Endothelial cell of umbilical vein (primary cell): ENCODE data around the gene MACROD2. TPM values are rescaled to one million over a fixed set of nuclear protein-coding genes. Genes with fewer than 3 reads are reported as not detected.

Experiments
- BruUV-seq: library from RNA; stranded (reverse); fragments of 400-500 nt; replicated peaks from 2 replicates; lab custom pipeline; 2021; lab: Mats Ljungman, UMichigan
- CTCF ChIA-PET: fragments of 300-600, 350-600 bp; sonication (Branson Sonifier 250); formaldehyde crosslinking; loops from one replicate; lab custom pipeline; 2021; ENCODE audit warnings: antibody characterized with exemption, inconsistent platforms; lab: Charles Lee
- POLR2A ChIA-PET: fragments of 300-600, 350-600 bp; sonication (Branson Sonifier 250); formaldehyde crosslinking; loops from one replicate; lab custom pipeline; 2021; ENCODE audit warnings: antibody characterized with exemption, inconsistent platforms; lab: Charles Lee
- DNase-seq: peaks from one replicate; pipeline ENCODE4 v3.0.0-alpha.2; 2011; ENCODE audit warnings: low read depth, low spot score
- FAIRE-seq: peaks from 2 replicates; lab custom pipeline; 2011; peaks lifted over from hg19 to GRCh38; lab: Jason Lieb, UNC
- H2AFZ ChIP-seq: 2 replicates; pipeline ENCODE4 v1.6.0; 2012; ENCODE audit warnings: low read depth, low read length, control low read depth, inconsistent platforms
- H3K27ac ChIP-seq: 2 replicates; pipeline ENCODE4 v1.5.1; 2011; ENCODE audit warnings: low read depth, mild to moderate bottlenecking, control low read depth, low read length, moderate library complexity; ENCODE audit not compliant: insufficient read depth
- H3K27me3 ChIP-seq, 2 experiments: 2 replicates each; pipeline versions ENCODE4 v1.6.0 to v1.6.1; 2011; ENCODE audit warnings: low read length in 2 of 2, mixed read lengths in 1 of 2; ENCODE audit not compliant: control insufficient read depth in 2 of 2, insufficient read depth in 2 of 2
- H3K36me3 ChIP-seq, 2 experiments: 2 replicates in 1 of 2; 3 replicates in 1 of 2; pipeline ENCODE4 v1.5.1; 2011; ENCODE audit warnings: low read length in 2 of 2, mild to moderate bottlenecking in 1 of 2, moderate library complexity in 1 of 2; ENCODE audit not compliant: control insufficient read depth in 2 of 2, insufficient read depth in 2 of 2; ENCODE audit errors: extremely low read depth in 1 of 2
- H3K4me1 ChIP-seq: 3 replicates; pipeline ENCODE4 v1.5.1; 2011; ENCODE audit warnings: mild to moderate bottlenecking, low read length; ENCODE audit not compliant: control insufficient read depth, insufficient read depth; ENCODE audit errors: extremely low read depth
- H3K4me2 ChIP-seq: 2 replicates; pipeline ENCODE4 v1.6.1; 2011; ENCODE audit warnings: low read length, control low read depth, mixed read lengths; ENCODE audit not compliant: insufficient read depth
- H3K4me3 ChIP-seq, 3 experiments: fragments of 200-600 bp in 1 of 3; sonication (generic), shearing (Covaris generic) in 1 of 3; replicated peaks in 1 of 3; 2 replicates each; pipeline ENCODE4 v1.5.1; 2011 to 2016; ENCODE audit warnings: control low read depth in 3 of 3, low read length in 3 of 3, mild to moderate bottlenecking in 2 of 3, inconsistent platforms in 1 of 3, low read depth in 1 of 3, moderate library complexity in 1 of 3; ENCODE audit not compliant: insufficient read depth in 1 of 3
- H3K79me2 ChIP-seq: 2 replicates; pipeline ENCODE4 v1.6.0; 2012; ENCODE audit warnings: low read length, inconsistent platforms; ENCODE audit not compliant: control insufficient read depth, insufficient read depth
- H3K9ac ChIP-seq: replicated peaks from 2 replicates; pipeline ENCODE3; 2011; ENCODE audit warnings: low read length, control low read depth; ENCODE audit not compliant: insufficient read depth; ENCODE audit errors: extremely low read depth
- H3K9me1 ChIP-seq: replicated peaks from 3 replicates; pipeline ENCODE4 v1.6.0; 2011; ENCODE audit warnings: mild to moderate bottlenecking, low read length; ENCODE audit not compliant: control insufficient read depth, insufficient read depth; ENCODE audit errors: extremely low read depth
- H3K9me3 ChIP-seq: replicated peaks from 2 replicates; pipeline ENCODE4 v1.5.1; 2012; ENCODE audit warnings: low read length, inconsistent platforms; ENCODE audit not compliant: control insufficient read depth, insufficient read depth
- H4K20me1 ChIP-seq: replicated peaks from 2 replicates; pipeline ENCODE3; 2011; ENCODE audit warnings: mild to moderate bottlenecking, low read length; ENCODE audit not compliant: control insufficient read depth, insufficient read depth; ENCODE audit errors: extremely low read depth
- EZH2 ChIP-seq: IDR thresholded peaks from 2 replicates; pipeline ENCODE4 v1.6.1; 2012; ENCODE audit warnings: borderline replicate concordance, low read depth, mild to moderate bottlenecking, moderate library complexity, low read length, inconsistent platforms; ENCODE audit not compliant: severe bottlenecking
- FOS ChIP-seq: IDR thresholded peaks from 2 replicates; pipeline ENCODE4 v1.6.1; 2011; ENCODE audit warnings: mild to moderate bottlenecking, low read length, moderate library complexity, borderline replicate concordance; ENCODE audit not compliant: insufficient read depth
- GATA2 ChIP-seq: IDR thresholded peaks from 2 replicates; pipeline ENCODE4 v1.7.0; 2011; ENCODE audit warnings: low read depth, mild to moderate bottlenecking, moderate library complexity, mixed read lengths, low read length; ENCODE audit not compliant: insufficient read length, insufficient read depth
- JUN ChIP-seq: IDR thresholded peaks from 2 replicates; pipeline ENCODE4 v1.6.1; 2011; ENCODE audit warnings: borderline replicate concordance, low read depth; ENCODE audit not compliant: insufficient read length, insufficient read depth
- MAX ChIP-seq: IDR thresholded peaks from 2 replicates; pipeline ENCODE4 v1.6.1; 2011; ENCODE audit not compliant: insufficient read depth, insufficient read length
- MYC ChIP-seq: IDR thresholded peaks from one replicate; pipeline ENCODE4 v1.6.1; 2011; ENCODE audit warnings: mild to moderate bottlenecking, low read depth, low read length
- POLR2A ChIP-seq: IDR thresholded peaks from 2 replicates; pipeline ENCODE4 v1.6.1; 2012; ENCODE audit warnings: low read depth, mild to moderate bottlenecking, control low read depth, low read length
- POLR2AphosphoS5 ChIP-seq: IDR thresholded peaks from 2 replicates; pipeline ENCODE4 v1.6.1; 2012; ENCODE audit warnings: low read depth, mild to moderate bottlenecking, control low read depth, low read length, moderate library complexity; ENCODE audit not compliant: insufficient read depth
- dilution Hi-C: fragments of 300-500 bp; cut with MboI; formaldehyde crosslinking; loops from one replicate; pipeline ENCODE4 v1.15.0; 2019; ENCODE audit warnings: low sequenced_read_pairs; ENCODE audit not compliant: extremely low pct_ligation_motif_present
- intact Hi-C: fragments of 100-400 bp; cut with micrococcal nuclease; formaldehyde crosslinking; loops from one replicate; pipeline ENCODE4 v1.10.0; 2022
- polyA plus RNA-seq, 4 experiments: library from polyadenylated mRNA; depleted of rRNA in 3 of 4; stranded (reverse) in 3 of 4; unstranded in 1 of 4; fragments of >200 nt; gene quantifications; 2 replicates each; pipeline versions ENCODE4 v1.2.1 to v1.2.3, GENCODE V29; 2011 to 2012; ENCODE audit warnings: missing spikeins in 1 of 4
- total RNA-seq: library from RNA; stranded (reverse); gene quantifications from 2 replicates; pipeline ENCODE4 v1.2.3, GENCODE V29; 2021
- TF ChIP-seq, protein P1 (sequence below), 2 donors: IDR thresholded peaks; 1 replicate in 1 of 2; 2 replicates in 1 of 2; pipeline ENCODE4 v1.5.1; 2011; ENCODE audit warnings: low read length in 2 of 2, mild to moderate bottlenecking in 2 of 2, moderate library complexity in 2 of 2, control low read depth in 1 of 2, inconsistent platforms in 1 of 2, low read depth in 1 of 2; ENCODE audit not compliant: insufficient read depth in 1 of 2; ENCODE audit errors: extremely low read depth in 1 of 2

MACROD2 gene
- total and polyA plus RNA-seq, 2 donors (not counting 3 experiments of a cell fraction or from before 2014, with no cell fraction given) = 0.11 to 0.73 TPM

GRCh38 chr20:15451241-15451640 is 1455.9 kb downstream of the MACROD2 start:
- Histone ChIP-seq H3K27ac (no peak overlapping the region), H3K9me1 (no peaks in the 10 kb centered on the region), H3K9me3 (no peaks in the 10 kb centered on the region), H3K27me3 (no peaks in the 10 kb centered on the region), H3K9ac (no peak overlapping the region), H4K20me1 (no peaks in the 10 kb centered on the region), H3K4me1 (no peaks in the 10 kb centered on the region), H3K4me3 (no peak overlapping the region), H3K4me2 (no peak overlapping the region), H2AFZ (no peak overlapping the region), H3K36me3 (no peaks in the 10 kb centered on the region), H3K79me2 (no peaks in the 10 kb centered on the region)
- TF ChIP-seq, protein P1, sequence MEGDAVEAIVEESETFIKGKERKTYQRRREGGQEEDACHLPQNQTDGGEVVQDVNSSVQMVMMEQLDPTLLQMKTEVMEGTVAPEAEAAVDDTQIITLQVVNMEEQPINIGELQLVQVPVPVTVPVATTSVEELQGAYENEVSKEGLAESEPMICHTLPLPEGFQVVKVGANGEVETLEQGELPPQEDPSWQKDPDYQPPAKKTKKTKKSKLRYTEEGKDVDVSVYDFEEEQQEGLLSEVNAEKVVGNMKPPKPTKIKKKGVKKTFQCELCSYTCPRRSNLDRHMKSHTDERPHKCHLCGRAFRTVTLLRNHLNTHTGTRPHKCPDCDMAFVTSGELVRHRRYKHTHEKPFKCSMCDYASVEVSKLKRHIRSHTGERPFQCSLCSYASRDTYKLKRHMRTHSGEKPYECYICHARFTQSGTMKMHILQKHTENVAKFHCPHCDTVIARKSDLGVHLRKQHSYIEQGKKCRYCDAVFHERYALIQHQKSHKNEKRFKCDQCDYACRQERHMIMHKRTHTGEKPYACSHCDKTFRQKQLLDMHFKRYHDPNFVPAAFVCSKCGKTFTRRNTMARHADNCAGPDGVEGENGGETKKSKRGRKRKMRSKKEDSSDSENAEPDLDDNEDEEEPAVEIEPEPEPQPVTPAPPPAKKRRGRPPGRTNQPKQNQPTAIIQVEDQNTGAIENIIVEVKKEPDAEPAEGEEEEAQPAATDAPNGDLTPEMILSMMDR (IDR thresholded peaks at IDR 0.05; ENCODE audit: extremely low read depth in 1 of 2, insufficient read depth in 1 of 2, low read depth in 1 of 2, low read length in 2 of 2) = no peak
- no peak for TF ChIP-seq GATA2
- no peak for TF ChIP-seq MAX
- TF ChIP-seq FOS = no peak
- no peak for TF ChIP-seq JUN
- TF ChIP-seq POLR2A = no peak
- TF ChIP-seq MYC = no peak
- TF ChIP-seq EZH2 = no peak
- TF ChIP-seq POLR2AphosphoS5 = no peak
- BruUV-seq = no TSS peak
- FAIRE-seq (no peak), DNase-seq (no peak)
- ChIA-PET POLR2A (no interaction called here), CTCF (no interaction called here)
- dilution Hi-C loops = no loop called here
- intact Hi-C loops = no loop called here
